ENCODE measurements around the gene FBXO27.
"Not testable (repeated sequence)": the region's sequence is repeated elsewhere in the genome, so short reads cannot be mapped to it uniquely, and the experiment has no call there.

DNA sequence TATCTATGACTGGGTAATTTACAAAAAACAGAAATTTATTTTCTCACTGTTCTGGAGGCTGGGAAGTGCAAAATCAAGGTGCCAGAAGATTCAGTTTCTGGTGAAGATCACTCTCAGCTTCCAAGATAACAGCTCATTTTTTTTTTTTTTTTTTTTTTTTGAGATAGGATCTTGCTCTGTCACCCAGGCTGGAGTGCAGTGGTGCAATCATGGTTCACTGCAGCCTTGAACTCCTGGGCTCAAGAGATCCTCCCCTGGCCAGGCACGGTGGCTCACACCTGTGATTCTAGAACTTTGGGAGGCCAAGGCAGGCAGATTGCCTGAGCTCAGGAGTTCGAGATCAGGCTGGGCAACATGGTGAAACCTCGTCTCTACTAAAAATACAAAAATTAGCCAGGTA, 34.8 kb downstream of the FBXO27 start:
- TF ChIP-seq ARNT (IDR thresholded peaks at IDR 0.05); ELF4 (IDR thresholded peaks at IDR 0.05); BHLHE40 (IDR thresholded peaks at IDR 0.05; ENCODE audit: borderline replicate concordance); FOXK2 (IDR thresholded peaks at IDR 0.05): not testable (repeated sequence)
- TF ChIP-seq, protein P1, sequence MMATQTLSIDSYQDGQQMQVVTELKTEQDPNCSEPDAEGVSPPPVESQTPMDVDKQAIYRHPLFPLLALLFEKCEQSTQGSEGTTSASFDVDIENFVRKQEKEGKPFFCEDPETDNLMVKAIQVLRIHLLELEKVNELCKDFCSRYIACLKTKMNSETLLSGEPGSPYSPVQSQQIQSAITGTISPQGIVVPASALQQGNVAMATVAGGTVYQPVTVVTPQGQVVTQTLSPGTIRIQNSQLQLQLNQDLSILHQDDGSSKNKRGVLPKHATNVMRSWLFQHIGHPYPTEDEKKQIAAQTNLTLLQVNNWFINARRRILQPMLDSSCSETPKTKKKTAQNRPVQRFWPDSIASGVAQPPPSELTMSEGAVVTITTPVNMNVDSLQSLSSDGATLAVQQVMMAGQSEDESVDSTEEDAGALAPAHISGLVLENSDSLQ (IDR thresholded peaks at IDR 0.05): not testable (repeated sequence)
